ENCODE results near the gene PRDX3. TPM values are rescaled to one million over a fixed set of nuclear protein-coding genes. Genes with fewer than 3 reads are reported as not detected.

Gene PRDX3
- polyA plus RNA-seq, 1 experiment: 280 TPM

- ChIA-PET POLR2A (no interaction called here), CTCF (interaction anchor here (0.6 to 1.2 kb wide), 3 partner anchors 8 to 276 kb away, joined by 3 to 4 read pairs (median 3); no protein-coding TSS in a partner anchor)
- no peak overlapping the region for H3K4me3 ChIP-seq (ENCODE audit: low read depth, low read length)
Measured at GRCh38 chr10:119136084-119136483, 42.5 kb downstream of the PRDX3 start.

GRCh38 chr10:119135513-119135881 lies 43.1 kb downstream of the PRDX3 start:
- peaks cover 12% of the 10 kb centered on the region for H3K36me3 ChIP-seq (ENCODE audit: control insufficient read depth, insufficient read depth, low read length)
- no peak for TF ChIP-seq CTCF (IDR thresholded peaks at IDR 0.05; ENCODE audit: insufficient read depth, low read depth, low read length)
- no peak for DNase-seq (ENCODE audit: low read depth)
- H3K4me3 ChIP-seq (ENCODE audit: low read depth, low read length): no peak overlapping the region
- ChIA-PET POLR2A (no interaction called here), CTCF (interaction anchor here (0.6 to 1.2 kb wide), 5 partner anchors 9 to 277 kb away, joined by 3 to 4 read pairs (median 3); no protein-coding TSS in a partner anchor)
- no peaks in the 10 kb centered on the region for H3K27me3 ChIP-seq (ENCODE audit: control insufficient read depth, insufficient read depth, low read length)

More at GRCh38 chr10:119136084-119136483, 42.5 kb downstream of the PRDX3 start:
- peaks cover 8% of the 10 kb centered on the region for H3K36me3 ChIP-seq (ENCODE audit: control insufficient read depth, insufficient read depth, low read length)
- H3K27me3 ChIP-seq (ENCODE audit: control insufficient read depth, insufficient read depth, low read length): no peaks in the 10 kb centered on the region
- TF ChIP-seq CTCF (IDR thresholded peaks at IDR 0.05; ENCODE audit: insufficient read depth, low read depth, low read length): no peak
- DNase-seq (ENCODE audit: low read depth): no peak

- DNase-seq (ENCODE audit: low read depth): no peak
- ChIA-PET CTCF (no interaction called here), POLR2A (no interaction called here)
- no peak for TF ChIP-seq CTCF (IDR thresholded peaks at IDR 0.05; ENCODE audit: insufficient read depth, low read depth, low read length)
- no peak overlapping the region for H3K4me3 ChIP-seq (ENCODE audit: low read depth, low read length)
- peaks cover 17% of the 10 kb centered on the region for H3K36me3 ChIP-seq (ENCODE audit: control insufficient read depth, insufficient read depth, low read length)
- no peaks in the 10 kb centered on the region for H3K27me3 ChIP-seq (ENCODE audit: control insufficient read depth, insufficient read depth, low read length)
Measured at GRCh38 chr10:119133949-119134348, 44.7 kb downstream of the PRDX3 start.

GRCh38 chr10:119132521-119133345 lies 45.9 kb downstream of the PRDX3 start:
- H3K36me3 ChIP-seq (ENCODE audit: control insufficient read depth, insufficient read depth, low read length): peaks cover 18% of the 10 kb centered on the region
- CTCF ChIA-PET: interaction anchor here (1.1 kb wide), 1 partner anchor 74 kb away, joined by 3 read pairs; the partner anchor contains the start of gene GRK5
- H3K4me3 ChIP-seq (ENCODE audit: low read depth, low read length): no peak overlapping the region
- H3K27me3 ChIP-seq (ENCODE audit: control insufficient read depth, insufficient read depth, low read length): no peaks in the 10 kb centered on the region
- no peak for TF ChIP-seq CTCF (IDR thresholded peaks at IDR 0.05; ENCODE audit: insufficient read depth, low read depth, low read length)
- DNase-seq (ENCODE audit: low read depth): no peak
- POLR2A ChIA-PET: no interaction called here

- TF ChIP-seq CTCF (IDR thresholded peaks at IDR 0.05; ENCODE audit: insufficient read depth, low read depth, low read length): no peak
- POLR2A ChIA-PET: interaction anchor here (0.5 kb wide), 1 partner anchor 20 kb away, joined by 10 read pairs; no protein-coding TSS in a partner anchor
- Histone ChIP-seq H3K27me3 (ENCODE audit: control insufficient read depth, insufficient read depth, low read length) (no peaks in the 10 kb centered on the region), H3K4me3 (ENCODE audit: low read depth, low read length) (no peak overlapping the region), H3K36me3 (ENCODE audit: control insufficient read depth, insufficient read depth, low read length) (peaks cover 18% of the 10 kb centered on the region)
- CTCF ChIA-PET: interaction anchor here (1.3 kb wide), 1 partner anchor 59 kb away, joined by 3 read pairs; no protein-coding TSS in a partner anchor
- DNase-seq (ENCODE audit: low read depth): no peak
Measured at GRCh38 chr10:119131512-119132240, 46.9 kb downstream of the PRDX3 start.
